ENCODE measurements around the gene ZNF839.

The ZNF839 gene

GRCh38 chr14:102314242-102315011 is 5.1 kb upstream of the ZNF839 start:
- peak overlapping the region; percentile 51 for H3K4me3 ChIP-seq (ENCODE audit: low read depth, low read length)
- DNase-seq (ENCODE audit: low read depth) = peak; percentile 91
- TF ChIP-seq CTCF (IDR thresholded peaks at IDR 0.05; ENCODE audit: insufficient read depth, low read depth, low read length, missing control alignments) = peak; percentile 99

- TF ChIP-seq CTCF (IDR thresholded peaks at IDR 0.05; ENCODE audit: insufficient read depth, low read depth, low read length, missing control alignments) = no peak
- no peak for DNase-seq (ENCODE audit: low read depth)
- H3K4me3 ChIP-seq (ENCODE audit: low read depth, low read length) = no peak overlapping the region
These were observed 4.4 kb upstream of the ZNF839 start for GRCh38 chr14:102315121-102315520.

GRCh38 chr14:102316338-102316742 is 3.2 kb upstream of the ZNF839 start:
- peak; percentile 64 for DNase-seq (ENCODE audit: low read depth)
- no peak for TF ChIP-seq CTCF (IDR thresholded peaks at IDR 0.05; ENCODE audit: insufficient read depth, low read depth, low read length, missing control alignments)
- H3K4me3 ChIP-seq (ENCODE audit: low read depth, low read length) = peak overlapping the region; percentile 73

- peak overlapping the region; percentile 73 for H3K4me3 ChIP-seq (ENCODE audit: low read depth, low read length)
- DNase-seq (ENCODE audit: low read depth) = peak; percentile 95
- TF ChIP-seq CTCF (IDR thresholded peaks at IDR 0.05; ENCODE audit: insufficient read depth, low read depth, low read length, missing control alignments) = peak; percentile 83
These were observed 2.6 kb upstream of the ZNF839 start for GRCh38 chr14:102316743-102317563.

- DNase-seq (ENCODE audit: low read depth) = peak; percentile 70
- peak; percentile 16 for TF ChIP-seq CTCF (IDR thresholded peaks at IDR 0.05; ENCODE audit: insufficient read depth, low read depth, low read length, missing control alignments)
- peak overlapping the region; percentile 65 for H3K4me3 ChIP-seq (ENCODE audit: low read depth, low read length)
These were observed 1.8 kb upstream of the ZNF839 start for GRCh38 chr14:102317564-102318248.

GRCh38 chr14:102318781-102319276 is 717 bp upstream of the ZNF839 start:
- DNase-seq (ENCODE audit: low read depth) = no peak
- no peak for TF ChIP-seq CTCF (IDR thresholded peaks at IDR 0.05; ENCODE audit: insufficient read depth, low read depth, low read length, missing control alignments)
- peak overlapping the region; percentile 84 for H3K4me3 ChIP-seq (ENCODE audit: low read depth, low read length)

All from GM12865 (cell line).